Mammary epithelial cell (primary cell): ENCODE results near the gene P2RX2.

Experiments
- EZH2 ChIP-seq: IDR thresholded peaks from 2 replicates; pipeline ENCODE4 v1.6.1; 2012; ENCODE audit warnings: low read length, inconsistent platforms, borderline replicate concordance
- TF ChIP-seq, protein P1 (sequence below), 2 donors: IDR thresholded peaks in 1 of 2; conservative IDR thresholded peaks in 1 of 2; 2 replicates each; pipeline ENCODE4 v1.5.1; 2011 to 2012; ENCODE audit warnings: inconsistent platforms in 2 of 2, low read length in 2 of 2, mild to moderate bottlenecking in 2 of 2, control low read depth in 1 of 2, low read depth in 1 of 2; ENCODE audit not compliant: insufficient read depth in 1 of 2; ENCODE audit errors: extremely low read depth in 1 of 2

- TF ChIP-seq, protein P1, sequence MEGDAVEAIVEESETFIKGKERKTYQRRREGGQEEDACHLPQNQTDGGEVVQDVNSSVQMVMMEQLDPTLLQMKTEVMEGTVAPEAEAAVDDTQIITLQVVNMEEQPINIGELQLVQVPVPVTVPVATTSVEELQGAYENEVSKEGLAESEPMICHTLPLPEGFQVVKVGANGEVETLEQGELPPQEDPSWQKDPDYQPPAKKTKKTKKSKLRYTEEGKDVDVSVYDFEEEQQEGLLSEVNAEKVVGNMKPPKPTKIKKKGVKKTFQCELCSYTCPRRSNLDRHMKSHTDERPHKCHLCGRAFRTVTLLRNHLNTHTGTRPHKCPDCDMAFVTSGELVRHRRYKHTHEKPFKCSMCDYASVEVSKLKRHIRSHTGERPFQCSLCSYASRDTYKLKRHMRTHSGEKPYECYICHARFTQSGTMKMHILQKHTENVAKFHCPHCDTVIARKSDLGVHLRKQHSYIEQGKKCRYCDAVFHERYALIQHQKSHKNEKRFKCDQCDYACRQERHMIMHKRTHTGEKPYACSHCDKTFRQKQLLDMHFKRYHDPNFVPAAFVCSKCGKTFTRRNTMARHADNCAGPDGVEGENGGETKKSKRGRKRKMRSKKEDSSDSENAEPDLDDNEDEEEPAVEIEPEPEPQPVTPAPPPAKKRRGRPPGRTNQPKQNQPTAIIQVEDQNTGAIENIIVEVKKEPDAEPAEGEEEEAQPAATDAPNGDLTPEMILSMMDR (conservative IDR thresholded peaks at IDR 0.05 in 1 of 2, IDR thresholded peaks at IDR 0.05 in 1 of 2; ENCODE audit: extremely low read depth in 1 of 2, insufficient read depth in 1 of 2, low read depth in 1 of 2, low read length in 2 of 2): no peak
- TF ChIP-seq EZH2: no peak
Measured at GRCh38 chr12:132668191-132669088, 49.9 kb downstream of the P2RX2 start.
